Endodermal cell (in vitro differentiated cells): ENCODE data around the gene DHODH. TPM values are rescaled to one million over a fixed set of nuclear protein-coding genes. Genes with fewer than 3 reads are reported as not detected.

ENCODE experiments used
- DNase-seq: peaks from one replicate; pipeline ENCODE4 v3.0.0-alpha.2; 2017
- H3K27ac ChIP-seq: 2 replicates; pipeline ENCODE4 v1.5.1; 2013; ENCODE audit warnings: mild to moderate bottlenecking, low read depth, low read length, moderate library complexity
- H3K27me3 ChIP-seq: 2 replicates; pipeline ENCODE4 v1.6.1; 2013; ENCODE audit warnings: mild to moderate bottlenecking, low read length, moderate library complexity; ENCODE audit not compliant: insufficient read depth, control insufficient read depth, poor library complexity, severe bottlenecking
- H3K36me3 ChIP-seq: 2 replicates; pipeline ENCODE4 v1.7.0; 2013; ENCODE audit warnings: mild to moderate bottlenecking, low read length, moderate library complexity; ENCODE audit not compliant: control insufficient read depth, insufficient read depth
- H3K4me1 ChIP-seq: one replicate; pipeline ENCODE4 v1.7.0; 2013; ENCODE audit warnings: low read length; ENCODE audit not compliant: control insufficient read depth, insufficient read depth
- H3K4me3 ChIP-seq: 2 replicates; pipeline ENCODE4 v1.5.1; 2013; ENCODE audit warnings: mild to moderate bottlenecking, low read length, moderate library complexity
- H3K9ac ChIP-seq: 2 replicates; pipeline ENCODE4 v1.6.1; 2013; ENCODE audit warnings: mild to moderate bottlenecking, low read length, moderate library complexity; ENCODE audit not compliant: poor library complexity, severe bottlenecking; ENCODE audit errors: extremely low read depth
- H3K9me3 ChIP-seq: 2 replicates; pipeline ENCODE4 v1.6.1; 2013; ENCODE audit warnings: mild to moderate bottlenecking, low read length, moderate library complexity; ENCODE audit not compliant: control insufficient read depth
- H3K27ac Mint-ChIP-seq: 2 replicates; pipeline ENCODE4 v1.8.0; 2020; ENCODE audit warnings: mixed read lengths
- H3K27me3 Mint-ChIP-seq: 2 replicates; pipeline ENCODE4 v1.8.0; 2021; ENCODE audit warnings: mild to moderate bottlenecking, mixed read lengths; ENCODE audit not compliant: insufficient read depth
- H3K36me3 Mint-ChIP-seq: 2 replicates; pipeline ENCODE4 v1.8.0; 2020; ENCODE audit warnings: low read depth, mixed read lengths
- H3K4me1 Mint-ChIP-seq: 2 replicates; pipeline ENCODE4 v1.8.0; 2020; ENCODE audit warnings: mixed read lengths
- H3K4me3 Mint-ChIP-seq: 2 replicates; pipeline ENCODE4 v1.8.0; 2020; ENCODE audit warnings: mild to moderate bottlenecking, moderate library complexity, mixed read lengths
- H3K9me3 Mint-ChIP-seq: 2 replicates; pipeline ENCODE4 v1.8.0; 2020; ENCODE audit warnings: mild to moderate bottlenecking, mixed read lengths
- WGBS, 2 experiments: methylation state at CpG; one replicate each; pipeline versions ENCODE4 v1.1.5 to v1.1.7; 2013; ENCODE audit warnings: missing lambda C conversion rate in 2 of 2, mixed read lengths in 1 of 2; ENCODE audit not compliant: insufficient coverage in 1 of 2, insufficient read length in 1 of 2; 5-methylcytosine and 5-hydroxymethylcytosine counted together
- total RNA-seq, 2 donors: library from RNA; stranded (reverse); fragmentation: NEBNext Ultra II Directional in 1 of 2; extraction: Animal tissue kit (Norgen Biotek cat#: 25700) in 1 of 2; gene quantifications; 2 replicates in 1 of 2; 3 replicates in 1 of 2; pipeline ENCODE4 v1.2.1, GENCODE V29; 2021
- TF ChIP-seq, protein P1 (sequence below): fragments of 200-600 bp; sonication (generic); conservative IDR thresholded peaks from 2 replicates; pipeline ENCODE4 v1.5.0; 2021; ENCODE audit warnings: antibody characterized with exemption, mild to moderate bottlenecking

The DHODH gene
- total RNA-seq, 2 donors from 2014 or later = 15.5 to 17.4 TPM

DNA sequence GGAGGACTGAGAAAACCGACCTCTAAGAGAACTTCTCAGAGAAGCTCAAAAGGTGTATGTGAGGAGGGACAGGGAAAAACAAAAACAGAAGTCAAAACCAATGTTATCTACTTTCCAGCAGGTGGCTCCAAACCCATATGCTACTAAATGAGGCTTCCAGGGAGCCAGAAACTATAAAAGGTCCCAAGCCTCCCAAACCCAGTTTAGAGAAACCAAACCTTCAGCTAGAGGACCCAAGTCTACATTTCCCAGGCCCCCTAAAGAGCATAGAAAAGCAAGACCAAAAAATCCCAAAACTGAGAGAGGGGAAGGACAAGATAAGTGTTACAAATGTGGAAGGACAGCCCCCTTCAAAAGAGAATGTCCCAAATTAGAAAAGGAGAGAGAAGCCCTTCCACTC is 58.2 kb downstream of the DHODH start:
- Mint-ChIP-seq H3K27me3 (peaks cover 12% of the 10 kb centered on the region), H3K4me1 (peaks cover 21% of the 10 kb centered on the region), H3K36me3 (peaks cover 6% of the 10 kb centered on the region), H3K9me3 (peaks cover 7% of the 10 kb centered on the region), H3K27ac (peak overlapping the region; percentile 76), H3K4me3 (no peak overlapping the region)
- Histone ChIP-seq H3K27me3 (no peaks in the 10 kb centered on the region), H3K27ac (no peak overlapping the region), H3K36me3 (no peaks in the 10 kb centered on the region), H3K4me1 (peaks cover 4% of the 10 kb centered on the region), H3K4me3 (no peak overlapping the region), H3K9ac (no peak overlapping the region), H3K9me3 (peaks cover 14% of the 10 kb centered on the region)
- no peak for DNase-seq
- WGBS, 2 experiments = 0 to 4% methylated on average over 1 of the region's 1 CpG
- TF ChIP-seq, protein P1, sequence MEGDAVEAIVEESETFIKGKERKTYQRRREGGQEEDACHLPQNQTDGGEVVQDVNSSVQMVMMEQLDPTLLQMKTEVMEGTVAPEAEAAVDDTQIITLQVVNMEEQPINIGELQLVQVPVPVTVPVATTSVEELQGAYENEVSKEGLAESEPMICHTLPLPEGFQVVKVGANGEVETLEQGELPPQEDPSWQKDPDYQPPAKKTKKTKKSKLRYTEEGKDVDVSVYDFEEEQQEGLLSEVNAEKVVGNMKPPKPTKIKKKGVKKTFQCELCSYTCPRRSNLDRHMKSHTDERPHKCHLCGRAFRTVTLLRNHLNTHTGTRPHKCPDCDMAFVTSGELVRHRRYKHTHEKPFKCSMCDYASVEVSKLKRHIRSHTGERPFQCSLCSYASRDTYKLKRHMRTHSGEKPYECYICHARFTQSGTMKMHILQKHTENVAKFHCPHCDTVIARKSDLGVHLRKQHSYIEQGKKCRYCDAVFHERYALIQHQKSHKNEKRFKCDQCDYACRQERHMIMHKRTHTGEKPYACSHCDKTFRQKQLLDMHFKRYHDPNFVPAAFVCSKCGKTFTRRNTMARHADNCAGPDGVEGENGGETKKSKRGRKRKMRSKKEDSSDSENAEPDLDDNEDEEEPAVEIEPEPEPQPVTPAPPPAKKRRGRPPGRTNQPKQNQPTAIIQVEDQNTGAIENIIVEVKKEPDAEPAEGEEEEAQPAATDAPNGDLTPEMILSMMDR = peak; percentile 80

DNA sequence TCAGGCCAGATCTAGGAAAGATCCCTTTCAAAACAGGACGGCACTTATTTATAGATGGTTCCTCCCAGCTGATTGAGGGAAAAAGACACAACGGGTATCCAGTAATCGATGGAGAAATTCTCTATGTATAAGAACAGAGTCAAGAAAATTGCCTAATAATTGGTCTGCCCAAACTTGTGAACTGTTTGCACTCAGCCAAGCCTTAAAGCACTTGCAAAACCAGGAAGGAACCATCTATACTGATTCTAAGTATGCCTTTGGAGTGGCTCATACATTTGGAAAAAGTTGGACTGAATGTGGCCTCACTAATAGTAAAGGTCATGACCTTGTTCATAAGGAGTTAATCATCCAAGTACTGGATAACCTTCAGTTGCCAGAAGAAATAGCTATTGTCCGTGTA is 60.4 kb downstream of the DHODH start:
- no peak overlapping the region for H3K4me3 ChIP-seq
- Mint-ChIP-seq H3K36me3 (peaks cover 6% of the 10 kb centered on the region), H3K4me3 (no peak overlapping the region), H3K27me3 (peaks cover 12% of the 10 kb centered on the region), H3K4me1 (peaks cover 18% of the 10 kb centered on the region), H3K27ac (no peak overlapping the region), H3K9me3 (peaks cover 7% of the 10 kb centered on the region)
- DNase-seq = no peak
- no peaks in the 10 kb centered on the region for H3K27me3 ChIP-seq
- H3K9ac ChIP-seq = no peak overlapping the region
- H3K27ac ChIP-seq = no peak overlapping the region
- peaks cover 18% of the 10 kb centered on the region for H3K9me3 ChIP-seq
- H3K4me1 ChIP-seq = peaks cover 4% of the 10 kb centered on the region
- no peaks in the 10 kb centered on the region for H3K36me3 ChIP-seq
- TF ChIP-seq, protein P1 = no peak
- WGBS, 2 experiments = 89 to 100% methylated on average over 4 of the region's 4 CpGs

DNA sequence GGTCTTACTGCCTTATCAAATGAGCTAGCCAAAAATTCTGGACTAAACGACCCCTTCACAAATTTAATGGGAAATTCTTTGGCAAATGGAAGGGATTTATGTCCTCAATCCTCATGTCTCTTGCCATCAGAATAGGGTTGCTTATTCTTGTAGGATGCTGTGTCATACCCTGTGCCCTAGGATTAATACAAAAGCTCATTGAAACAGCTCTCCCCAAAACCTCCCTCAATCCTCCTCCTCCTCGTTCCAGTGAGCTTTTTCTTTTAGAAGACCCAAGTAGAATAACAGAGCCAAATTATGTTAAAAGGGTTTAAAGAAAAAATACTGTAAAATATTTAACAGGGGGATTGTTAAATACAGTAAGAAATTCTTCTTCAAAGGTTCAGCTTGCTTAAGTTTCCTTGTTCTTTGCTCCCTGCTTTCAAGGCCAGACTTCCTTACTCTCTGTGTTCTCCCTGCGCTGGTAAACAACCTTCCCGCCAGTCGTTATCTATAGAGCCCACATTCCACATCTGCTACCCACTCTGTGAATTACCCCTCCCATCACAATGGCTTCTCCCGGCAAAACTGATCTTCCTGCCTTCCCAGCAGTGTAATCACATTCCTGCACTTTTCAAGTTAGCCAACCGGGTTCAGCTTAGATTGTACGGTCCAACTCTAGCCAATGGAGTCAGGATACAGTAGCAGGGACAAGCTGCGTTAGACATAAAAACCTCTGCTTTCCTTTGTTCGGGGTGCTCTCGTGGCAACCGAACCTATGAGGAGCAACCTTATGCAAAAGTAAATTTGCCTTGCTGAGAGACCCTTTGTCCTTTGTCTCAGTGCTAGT is 64.2 kb downstream of the DHODH start:
- no peak overlapping the region for H3K27ac ChIP-seq
- H3K4me3 Mint-ChIP-seq = peak overlapping the region; percentile 2
- peak; percentile 80 for DNase-seq

More for the DNA sequence above, 64.2 kb downstream of the DHODH start:
- 87 to 89% methylated on average over 10 to 12 of the region's 12 CpGs for WGBS, 2 experiments
- H3K27me3 Mint-ChIP-seq = peaks cover 1% of the 10 kb centered on the region
- TF ChIP-seq, protein P1 = no peak
- no peak overlapping the region for H3K9ac ChIP-seq
- H3K27ac Mint-ChIP-seq = peak overlapping the region; percentile 94
- no peaks in the 10 kb centered on the region for H3K36me3 ChIP-seq
- peaks cover 16% of the 10 kb centered on the region for H3K4me1 Mint-ChIP-seq
- H3K4me3 ChIP-seq = no peak overlapping the region
- H3K4me1 ChIP-seq = no peaks in the 10 kb centered on the region
- H3K27me3 ChIP-seq = no peaks in the 10 kb centered on the region
- H3K36me3 Mint-ChIP-seq = no peaks in the 10 kb centered on the region
- peaks cover 6% of the 10 kb centered on the region for H3K9me3 ChIP-seq
- H3K9me3 Mint-ChIP-seq = no peaks in the 10 kb centered on the region
